GM12864 (cell line): ENCODE measurements around the gene FGF12.

Source experiments
- DNase-seq: peaks from one replicate; pipeline ENCODE4 v3.0.0-alpha.2; 2011; ENCODE audit warnings: low read depth
- H3K4me3 ChIP-seq: 2 replicates; pipeline ENCODE4 v1.5.1; 2011; ENCODE audit warnings: mild to moderate bottlenecking, low read depth, low read length, control low read depth
- CTCF ChIP-seq: IDR thresholded peaks from 2 replicates; pipeline ENCODE4 v1.5.1; 2011; ENCODE audit warnings: low read depth, mild to moderate bottlenecking, moderate library complexity, low read length, control low read depth, inconsistent platforms; ENCODE audit errors: missing control alignments

The FGF12 gene

GRCh38 chr3:192685801-192686200 lies 41.5 kb downstream of the FGF12 start:
- no peak for DNase-seq
- H3K4me3 ChIP-seq: no peak overlapping the region
- no peak for TF ChIP-seq CTCF

DNA sequence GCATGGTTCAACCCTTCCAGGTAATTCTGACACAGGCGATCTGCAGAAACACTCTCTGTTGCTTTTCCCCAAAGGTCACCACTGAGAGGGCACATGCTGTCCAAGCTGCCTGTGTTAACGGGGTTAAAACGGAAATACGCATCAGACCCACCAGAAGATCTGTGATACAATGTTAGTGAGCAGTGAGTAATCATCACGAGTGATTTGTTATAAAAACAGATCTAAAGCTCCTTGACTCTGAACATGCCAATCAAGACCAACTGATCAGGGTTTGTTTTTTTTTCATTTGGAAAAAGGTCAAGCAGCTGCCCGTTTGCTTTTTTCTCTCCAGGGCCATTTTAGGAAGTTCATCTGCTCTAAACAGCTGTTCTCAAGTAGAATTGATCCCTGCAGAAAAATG lies 43.2 kb downstream of the FGF12 start:
- H3K4me3 ChIP-seq: no peak overlapping the region
- no peak for TF ChIP-seq CTCF
- DNase-seq: no peak

- no peak for TF ChIP-seq CTCF
- no peak overlapping the region for H3K4me3 ChIP-seq
- no peak for DNase-seq
Measured at GRCh38 chr3:192675958-192676649, 51.2 kb downstream of the FGF12 start.

GRCh38 chr3:192655628-192656027 lies 71.7 kb downstream of the FGF12 start:
- no peak for TF ChIP-seq CTCF
- no peak overlapping the region for H3K4me3 ChIP-seq
- no peak for DNase-seq

DNA sequence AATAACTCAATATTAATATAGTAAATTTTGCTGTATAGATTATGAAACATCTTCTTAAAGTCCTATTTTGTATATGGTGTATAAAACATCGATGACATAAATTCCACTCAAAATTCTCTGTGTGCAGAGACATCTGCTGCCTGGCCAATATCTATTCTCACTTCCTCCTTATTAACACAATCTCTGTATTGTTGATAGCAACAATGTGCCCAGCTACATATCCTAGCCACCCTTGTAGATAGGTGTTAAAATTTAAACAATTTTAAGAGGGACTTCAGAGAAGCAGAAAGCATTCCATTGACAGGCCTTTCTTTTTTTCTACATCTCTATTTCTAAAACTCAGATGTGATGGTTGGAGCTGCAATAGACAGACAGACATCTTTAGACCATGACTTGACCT lies 72.3 kb downstream of the FGF12 start:
- no peak for DNase-seq
- no peak for TF ChIP-seq CTCF
- H3K4me3 ChIP-seq: no peak overlapping the region

DNA sequence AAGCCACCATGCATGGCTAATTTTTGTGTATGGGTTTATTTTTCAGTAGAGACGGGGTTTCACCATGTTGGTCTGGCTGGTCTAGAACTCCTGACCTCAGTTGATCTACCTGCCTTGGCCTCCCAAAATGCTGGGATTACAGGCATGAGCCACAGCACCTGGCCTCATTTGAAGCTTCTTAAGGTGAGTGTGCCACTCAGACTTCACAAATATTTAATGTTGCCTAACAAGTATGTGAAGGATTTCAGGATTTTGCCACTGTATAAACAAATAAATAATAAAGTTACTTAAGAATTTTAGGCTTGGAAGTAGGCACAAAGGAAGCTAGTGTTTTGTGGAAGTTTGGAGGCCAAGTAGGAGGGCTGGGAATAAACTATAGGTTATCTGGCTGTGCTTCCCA lies 73.5 kb downstream of the FGF12 start:
- no peak overlapping the region for H3K4me3 ChIP-seq
- no peak for DNase-seq
- TF ChIP-seq CTCF: no peak

DNA sequence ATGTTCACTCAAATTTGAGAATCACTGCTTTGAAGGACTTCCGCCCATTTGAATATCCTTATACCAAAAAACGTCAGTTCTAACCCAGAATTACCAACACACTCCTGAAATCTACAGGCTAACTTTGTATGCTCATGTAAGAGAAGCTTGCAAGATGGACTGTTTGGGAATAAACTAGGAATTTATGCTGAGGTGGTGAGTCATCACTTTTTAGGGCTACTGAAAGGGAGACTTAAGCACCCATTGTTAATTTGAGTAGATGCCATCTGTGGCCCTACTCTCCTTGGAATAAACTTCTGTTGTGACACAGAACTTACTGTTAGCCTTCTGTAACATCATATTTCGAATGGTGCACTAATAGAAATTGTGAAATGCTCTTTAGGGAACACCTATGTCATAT lies 74.6 kb downstream of the FGF12 start:
- H3K4me3 ChIP-seq: no peak overlapping the region
- TF ChIP-seq CTCF: no peak
- no peak for DNase-seq
